Esophagus muscularis mucosa (tissue), 4 donors: ENCODE data around the gene RHOXF2B. TPM values are rescaled to one million over a fixed set of nuclear protein-coding genes. Genes with fewer than 3 reads are reported as not detected.
"Not testable (repeated sequence)": the region's sequence is repeated elsewhere in the genome, so short reads cannot be mapped to it uniquely, and the experiment has no call there.

ENCODE experiments used
- DNase-seq: peaks from one replicate; pipeline ENCODE4 v3.0.0-alpha.2; 2017; ENCODE audit errors: extremely low spot score
- H3K27ac ChIP-seq, 4 donors: fragments of 200-600 bp; sonication (generic); replicated peaks in 1 of 4; 1 replicate in 3 of 4; 2 replicates in 1 of 4; pipeline ENCODE4 v1.5.1; 2016 to 2019; ENCODE audit warnings: mild to moderate bottlenecking in 1 of 4
- H3K27me3 ChIP-seq, 4 donors: fragments of 200-600 bp; sonication (generic); one replicate each; pipeline versions ENCODE4 v1.5.1 to v1.6.0; 2016 to 2019
- H3K36me3 ChIP-seq, 4 donors: fragments of 200-600 bp; sonication (generic); one replicate each; pipeline ENCODE4 v1.5.1; 2016 to 2019
- H3K4me1 ChIP-seq, 4 donors: fragments of 200-600 bp; sonication (generic); one replicate each; pipeline ENCODE4 v1.5.1; 2016 to 2019
- H3K4me3 ChIP-seq, 4 donors: fragments of 200-600 bp; sonication (generic); 1 replicate in 2 of 4; 2 replicates in 2 of 4; pipeline ENCODE4 v1.5.1; 2016 to 2019; ENCODE audit warnings: mild to moderate bottlenecking in 4 of 4, moderate library complexity in 1 of 4
- H3K9me3 ChIP-seq, 4 donors: fragments of 200-600 bp; sonication (generic); 1 replicate in 3 of 4; 2 replicates in 1 of 4; pipeline ENCODE4 v1.5.1; 2016 to 2019
- EP300 ChIP-seq: sonication (generic); formaldehyde crosslinking; IDR thresholded peaks from one replicate; pipeline ENCODE4 v1.6.1; 2017; ENCODE audit warnings: antibody characterized with exemption
- POLR2A ChIP-seq: fragments of 450-650 bp; IDR thresholded peaks from one replicate; pipeline ENCODE4 v1.6.1; 2017; ENCODE audit warnings: antibody characterized with exemption, moderate library complexity, mild to moderate bottlenecking, low read depth
- POLR2AphosphoS5 ChIP-seq, 2 donors: sonication (generic); formaldehyde crosslinking; IDR thresholded peaks; one replicate each; pipeline ENCODE4 v1.6.1; 2017; ENCODE audit warnings: antibody characterized with exemption in 2 of 2
- WGBS: methylation state at CpG from one replicate; pipeline ENCODE4 v1.1.5; 2018; 5-methylcytosine and 5-hydroxymethylcytosine counted together
- intact Hi-C: fragments of 100-400 bp; cut with DNase I; formaldehyde crosslinking; loops from one replicate; pipeline ENCODE4 v1.15.1; 2023
- total RNA-seq, 4 donors: library from RNA; depleted of rRNA; stranded (reverse); fragments of >200 nt; gene quantifications; one replicate each; pipeline versions ENCODE4 v1.1.0 to v1.2.1, GENCODE V29; 2016
- TF ChIP-seq, protein P1 (sequence below), 3 experiments: fragments of 200-600 bp in 2 of 3; fragments of 450-650 bp in 1 of 3; sonication (generic) in 2 of 3; IDR thresholded peaks; one replicate each; pipeline ENCODE4 v1.5.1; 2017 to 2019; ENCODE audit warnings: antibody characterized with exemption in 3 of 3, mild to moderate bottlenecking in 2 of 3, moderate library complexity in 1 of 3

Gene RHOXF2B
- total RNA-seq, 4 donors from 2014 or later: not detected

DNA sequence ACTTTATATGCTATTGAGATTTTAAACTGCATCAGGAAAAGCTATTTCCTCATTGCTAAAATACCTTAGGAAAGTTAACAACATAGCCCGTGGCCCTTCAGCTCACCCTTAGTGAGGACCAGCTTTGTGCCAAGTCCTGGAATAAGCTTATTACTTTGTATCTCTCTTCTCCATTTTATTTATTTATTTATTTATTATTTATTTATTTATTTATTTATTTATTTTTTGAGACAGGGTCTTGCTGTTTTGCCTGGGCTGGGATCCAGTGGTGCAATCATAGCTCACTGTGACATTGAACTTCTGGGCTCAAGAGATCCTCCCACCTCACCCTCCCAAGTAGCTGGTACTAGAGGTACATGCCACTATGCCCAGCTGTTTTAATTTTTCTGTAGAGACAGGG is 31.9 kb upstream of the RHOXF2B start:
- H3K27me3 ChIP-seq: no peaks in the 10 kb centered on the region
- H3K27ac ChIP-seq: no peak overlapping the region
- H3K9me3 ChIP-seq: no peaks in the 10 kb centered on the region
- TF ChIP-seq, protein P1, sequence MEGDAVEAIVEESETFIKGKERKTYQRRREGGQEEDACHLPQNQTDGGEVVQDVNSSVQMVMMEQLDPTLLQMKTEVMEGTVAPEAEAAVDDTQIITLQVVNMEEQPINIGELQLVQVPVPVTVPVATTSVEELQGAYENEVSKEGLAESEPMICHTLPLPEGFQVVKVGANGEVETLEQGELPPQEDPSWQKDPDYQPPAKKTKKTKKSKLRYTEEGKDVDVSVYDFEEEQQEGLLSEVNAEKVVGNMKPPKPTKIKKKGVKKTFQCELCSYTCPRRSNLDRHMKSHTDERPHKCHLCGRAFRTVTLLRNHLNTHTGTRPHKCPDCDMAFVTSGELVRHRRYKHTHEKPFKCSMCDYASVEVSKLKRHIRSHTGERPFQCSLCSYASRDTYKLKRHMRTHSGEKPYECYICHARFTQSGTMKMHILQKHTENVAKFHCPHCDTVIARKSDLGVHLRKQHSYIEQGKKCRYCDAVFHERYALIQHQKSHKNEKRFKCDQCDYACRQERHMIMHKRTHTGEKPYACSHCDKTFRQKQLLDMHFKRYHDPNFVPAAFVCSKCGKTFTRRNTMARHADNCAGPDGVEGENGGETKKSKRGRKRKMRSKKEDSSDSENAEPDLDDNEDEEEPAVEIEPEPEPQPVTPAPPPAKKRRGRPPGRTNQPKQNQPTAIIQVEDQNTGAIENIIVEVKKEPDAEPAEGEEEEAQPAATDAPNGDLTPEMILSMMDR (IDR thresholded peaks at IDR 0.05): no peak
- TF ChIP-seq POLR2AphosphoS5 (IDR thresholded peaks at IDR 0.05) (no peak), EP300 (no peak), POLR2A (no peak)
- no peak for DNase-seq
- no peaks in the 10 kb centered on the region for H3K4me1 ChIP-seq
- intact Hi-C loops: no loop called here
- H3K36me3 ChIP-seq: no peaks in the 10 kb centered on the region
- 88% methylated on average over 1 of the region's 1 CpG for WGBS
- no peak overlapping the region for H3K4me3 ChIP-seq

DNA sequence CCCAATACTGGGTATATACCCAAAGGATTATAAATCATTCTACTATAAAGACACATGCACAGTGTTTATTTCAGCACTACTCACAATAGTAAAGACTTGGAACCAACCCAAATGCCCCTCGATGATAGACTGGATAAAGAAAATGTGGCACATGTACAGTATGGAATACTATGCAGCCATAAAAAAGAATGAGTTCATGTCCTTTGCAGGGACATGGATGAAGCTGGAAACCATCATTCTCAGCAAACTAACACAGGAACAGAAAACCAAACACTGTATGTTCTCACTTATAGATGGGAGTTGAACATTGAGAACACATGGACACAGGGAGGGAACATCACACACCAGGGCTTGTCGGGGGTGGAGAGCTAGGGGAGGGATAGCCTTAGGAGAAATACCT is 27.2 kb upstream of the RHOXF2B start:
- H3K36me3 ChIP-seq, intact Hi-C loops, H3K4me1 ChIP-seq, H3K27ac ChIP-seq, DNase-seq, H3K4me3 ChIP-seq, H3K27me3 ChIP-seq: not testable (repeated sequence)
- H3K9me3 ChIP-seq: peaks cover 0 to 21% (median 3%) of the 10 kb centered on the region in 4 donors
- 90% methylated on average over 2 of the region's 2 CpGs for WGBS

DNA sequence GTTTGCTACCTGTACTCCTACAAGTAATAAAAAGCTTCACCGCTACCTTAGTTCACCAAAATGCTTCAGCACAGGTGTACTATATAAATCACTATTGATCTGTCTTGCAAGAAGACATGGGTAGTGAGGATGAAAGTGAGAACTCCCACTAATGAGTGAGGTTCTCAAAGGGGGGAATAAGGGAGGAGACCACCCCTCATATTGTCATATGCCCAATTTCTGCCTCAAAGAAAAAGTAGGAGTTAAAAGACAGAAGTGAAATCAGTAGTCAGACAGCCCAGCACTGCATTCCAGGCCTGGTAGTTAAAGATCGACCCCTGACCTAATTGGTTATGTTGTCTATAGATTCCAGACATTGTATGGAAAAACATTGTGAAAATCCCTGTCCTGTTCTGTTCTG is 23.6 kb upstream of the RHOXF2B start:
- WGBS: 75% methylated on average over 2 of the region's 2 CpGs
- H3K36me3 ChIP-seq, H3K27me3 ChIP-seq, H3K4me1 ChIP-seq, H3K4me3 ChIP-seq, DNase-seq, H3K27ac ChIP-seq, intact Hi-C loops: not testable (repeated sequence)
- peaks cover 0 to 21% (median 3%) of the 10 kb centered on the region in 4 donors for H3K9me3 ChIP-seq

DNA sequence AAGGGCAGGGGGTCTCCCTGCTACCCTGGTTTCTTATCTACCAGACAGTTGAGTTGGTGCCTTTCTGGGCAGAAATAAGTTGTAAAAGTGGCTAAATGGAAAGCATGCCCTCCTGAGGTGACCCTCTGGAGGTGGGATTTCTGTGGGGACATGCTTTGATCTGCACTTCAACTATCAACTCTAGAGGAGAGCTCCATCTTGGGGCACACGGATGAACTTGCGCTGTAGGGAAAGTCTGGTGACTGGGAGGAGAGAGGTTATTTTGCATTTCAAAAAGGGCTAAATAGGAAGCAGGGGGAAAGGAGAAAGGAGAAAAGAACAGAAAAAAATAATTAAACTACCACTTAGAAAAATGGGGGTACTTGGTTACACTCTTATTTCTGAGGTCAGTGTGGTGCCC is 12.7 kb upstream of the RHOXF2B start:
- no peak for TF ChIP-seq POLR2A
- no peak for TF ChIP-seq POLR2AphosphoS5 (IDR thresholded peaks at IDR 0.05)
- TF ChIP-seq EP300: no peak
- TF ChIP-seq, protein P1 (IDR thresholded peaks at IDR 0.05): no peak
- no peaks in the 10 kb centered on the region for H3K27me3 ChIP-seq

DNA sequence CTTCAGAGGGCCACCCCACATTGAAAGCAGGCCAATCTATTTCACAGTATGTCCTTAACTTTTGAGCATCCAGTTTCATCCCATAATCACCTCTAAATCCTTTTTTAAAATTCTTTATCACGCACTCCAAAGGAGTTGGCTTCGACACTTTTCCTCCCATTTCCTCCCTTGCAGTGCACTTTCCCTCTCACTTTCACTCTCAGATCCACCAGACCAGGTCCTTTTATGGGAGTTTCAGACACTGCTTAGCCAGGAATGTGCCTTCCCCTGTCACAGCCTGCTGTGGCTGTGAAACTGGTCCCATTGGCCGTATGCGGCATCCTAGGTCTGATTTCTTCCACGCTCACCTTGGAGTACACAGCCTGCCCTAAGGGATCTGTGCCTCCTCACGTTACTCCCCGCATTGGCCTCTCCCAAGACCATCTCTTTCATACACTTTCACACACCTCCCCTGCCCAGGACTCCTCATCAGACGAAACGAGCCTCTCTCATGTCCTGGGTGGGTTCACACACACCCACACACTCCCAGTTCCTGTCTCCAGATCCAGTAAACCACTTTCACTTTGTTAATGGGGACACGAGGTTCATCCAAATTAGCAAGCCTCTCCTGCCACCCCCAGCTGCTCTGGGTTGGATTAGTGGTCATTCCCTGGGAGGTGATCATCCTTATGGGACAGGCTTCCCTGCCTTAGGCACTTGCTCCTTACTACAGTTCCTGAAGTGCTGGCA is 10.0 kb upstream of the RHOXF2B start:
- intact Hi-C loops: no loop called here
- Histone ChIP-seq H3K4me3 (no peak overlapping the region), H3K9me3 (no peaks in the 10 kb centered on the region), H3K36me3 (no peaks in the 10 kb centered on the region), H3K4me1 (peaks cover 0 to 10% (median 0%) of the 10 kb centered on the region in 4 donors), H3K27ac (no peak overlapping the region), H3K27me3 (no peaks in the 10 kb centered on the region)
- WGBS: 67% methylated on average over 10 of the region's 10 CpGs
- TF ChIP-seq, protein P1 (IDR thresholded peaks at IDR 0.05): no peak
- no peak for TF ChIP-seq POLR2AphosphoS5 (IDR thresholded peaks at IDR 0.05)
- TF ChIP-seq EP300: no peak
- TF ChIP-seq POLR2A: no peak
- DNase-seq: no peak

More for the DNA sequence above, 12.7 kb upstream of the RHOXF2B start:
- peaks cover 0 to 10% (median 0%) of the 10 kb centered on the region in 4 donors for H3K4me1 ChIP-seq
- H3K27ac ChIP-seq: no peak overlapping the region
- H3K36me3 ChIP-seq: no peaks in the 10 kb centered on the region
- no peak for DNase-seq
- no peaks in the 10 kb centered on the region for H3K9me3 ChIP-seq
- intact Hi-C loops: no loop called here
- 41% methylated on average over 2 of the region's 2 CpGs for WGBS
- H3K4me3 ChIP-seq: no peak overlapping the region

DNA sequence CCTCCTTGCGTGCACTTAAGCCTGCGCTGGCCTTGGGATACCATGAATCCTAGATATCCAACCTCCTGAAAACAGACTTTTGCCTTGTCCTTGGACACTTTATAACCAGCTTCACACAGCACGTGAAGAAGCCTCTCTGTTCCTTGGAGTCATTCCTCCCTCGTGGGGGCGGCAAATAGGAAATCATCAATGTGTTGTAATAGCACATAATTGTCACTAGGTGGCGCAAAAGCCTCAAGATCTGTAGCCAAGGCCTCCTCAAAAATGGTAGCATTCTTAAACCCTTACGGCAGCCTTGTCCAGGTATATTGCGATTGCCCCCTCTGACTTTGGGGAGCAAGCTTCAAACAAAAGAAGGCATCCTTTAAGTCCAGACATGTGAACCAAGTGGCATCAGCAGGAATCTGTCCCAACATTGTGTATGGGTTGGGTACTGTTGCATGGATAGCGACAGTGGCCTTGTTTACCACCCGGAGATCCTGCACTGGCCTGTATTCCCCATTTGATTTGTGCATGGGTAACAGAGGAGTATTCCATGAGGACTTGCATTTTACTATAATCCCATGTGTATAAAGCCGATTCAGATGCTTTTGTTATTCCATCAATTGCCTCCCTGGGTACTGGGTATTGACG is 8.2 kb upstream of the RHOXF2B start:
- H3K9me3 ChIP-seq, DNase-seq, H3K27ac ChIP-seq, H3K36me3 ChIP-seq, H3K4me3 ChIP-seq, H3K27me3 ChIP-seq, intact Hi-C loops: not testable (repeated sequence)
- no CpG with 5 or more reads among the region's 12 CpGs for whole genome bisulfite sequencing
- peaks cover 0 to 10% (median 0%) of the 10 kb centered on the region in 4 donors for H3K4me1 ChIP-seq

DNA sequence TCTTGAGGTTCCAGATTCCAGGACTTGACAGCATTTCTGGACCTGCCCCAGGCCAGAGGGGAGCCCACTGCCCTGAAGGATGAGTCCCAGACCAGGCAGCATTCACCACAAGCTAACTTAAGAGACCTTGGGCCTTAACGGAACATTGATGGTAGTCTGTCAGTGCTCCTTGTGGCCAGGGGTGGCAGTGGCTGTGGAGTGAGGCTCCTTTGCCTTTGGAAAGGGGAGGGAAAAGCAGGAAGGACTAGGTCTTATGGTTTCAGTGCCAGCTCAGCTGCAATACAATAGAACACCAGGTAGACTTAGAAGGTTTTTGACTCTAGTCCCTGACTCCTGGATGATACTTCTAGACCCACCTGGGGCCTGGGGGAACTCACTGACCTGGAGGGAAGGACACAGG is 11.3 kb downstream of the RHOXF2B start:
- H3K27me3 ChIP-seq, H3K27ac ChIP-seq, intact Hi-C loops, H3K4me1 ChIP-seq, H3K4me3 ChIP-seq, H3K9me3 ChIP-seq, DNase-seq, H3K36me3 ChIP-seq: not testable (repeated sequence)
- no CpG with 5 or more reads among the region's 1 CpG for WGBS

DNA sequence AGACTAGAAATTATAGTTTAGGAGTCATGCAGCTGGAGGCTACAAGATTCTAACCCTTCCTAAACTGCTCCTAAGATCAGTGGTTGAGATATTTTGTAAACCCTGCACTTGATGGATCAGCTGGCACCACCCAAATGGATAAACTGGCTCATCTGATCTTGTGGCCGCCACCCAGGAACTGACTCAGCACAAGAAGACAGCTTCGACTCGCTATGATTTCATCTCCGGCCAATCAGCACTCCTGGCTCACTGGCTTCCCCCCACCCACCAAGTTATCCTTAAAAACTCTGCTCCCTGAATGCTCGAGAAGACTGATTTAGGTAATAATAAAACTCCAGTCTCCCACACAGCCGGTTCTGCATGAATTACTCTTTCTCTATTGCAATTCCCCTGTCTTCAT is 34.8 kb downstream of the RHOXF2B start:
- intact Hi-C loops, DNase-seq, H3K36me3 ChIP-seq, H3K27me3 ChIP-seq, H3K9me3 ChIP-seq, H3K4me3 ChIP-seq, H3K27ac ChIP-seq, H3K4me1 ChIP-seq: not testable (repeated sequence)
- no CpG with 5 or more reads among the region's 6 CpGs for WGBS

DNA sequence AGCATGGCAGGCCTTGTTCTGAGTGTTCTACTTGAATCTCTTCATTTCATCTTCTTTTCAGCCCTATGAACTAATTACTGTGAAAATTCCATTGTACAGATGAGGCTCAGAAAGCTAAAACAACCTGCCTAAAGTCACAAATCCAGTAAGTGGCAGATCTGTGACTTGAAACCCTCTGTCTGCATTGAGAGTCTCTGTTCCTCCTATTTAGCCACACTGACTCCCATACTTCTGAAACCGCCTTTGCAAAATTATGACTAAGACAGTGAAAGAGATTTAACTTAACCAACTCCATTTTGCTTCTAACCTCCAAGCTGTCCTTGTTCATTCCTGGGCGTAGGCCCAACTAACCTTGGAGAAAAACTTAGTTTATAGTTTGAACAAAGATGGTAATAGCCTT is 35.2 kb downstream of the RHOXF2B start:
- H3K36me3 ChIP-seq, DNase-seq, H3K27me3 ChIP-seq, H3K4me1 ChIP-seq, H3K4me3 ChIP-seq, H3K9me3 ChIP-seq, intact Hi-C loops, H3K27ac ChIP-seq: not testable (repeated sequence)
- no CpG with 5 or more reads among the region's 2 CpGs for WGBS
